PFSK-1 (cell line): Measurements from ENCODE around the gene YES1.

Experiments
- FOXP2 ChIP-seq: optimal IDR thresholded peaks from 2 replicates; pipeline ENCODE3; 2011; ENCODE audit warnings: borderline replicate concordance, control low read depth, inconsistent platforms; ENCODE audit not compliant: insufficient read depth; ENCODE audit errors: extremely low read length, extremely low read depth
- POLR2AphosphoS5 ChIP-seq: IDR thresholded peaks from 2 replicates; pipeline ENCODE4 v1.6.1; 2012; ENCODE audit warnings: low read depth, mild to moderate bottlenecking, control low read depth, low read length, moderate library complexity
- SIN3A ChIP-seq: IDR thresholded peaks from 2 replicates; pipeline ENCODE4 v1.6.1; 2012; ENCODE audit warnings: mild to moderate bottlenecking, low read length, moderate library complexity, borderline replicate concordance; ENCODE audit not compliant: insufficient read depth
- TAF1 ChIP-seq: IDR thresholded peaks from 2 replicates; pipeline ENCODE4 v1.6.1; 2012; ENCODE audit warnings: low read length, control low read depth, borderline replicate concordance; ENCODE audit not compliant: insufficient read depth

GRCh38 chr18:773980-774624 lies 37.9 kb downstream of the YES1 start:
- TF ChIP-seq POLR2AphosphoS5 = no peak
- TF ChIP-seq FOXP2 = no peak
- TF ChIP-seq TAF1 = no peak
- no peak for TF ChIP-seq SIN3A
